Central memory CD4-positive, alpha-beta T cell (primary cell): ENCODE data around the gene RPS6KA2.
"Not testable (repeated sequence)": the region's sequence is repeated elsewhere in the genome, so short reads cannot be mapped to it uniquely, and the experiment has no call there.

ENCODE experiments used
- DNase-seq: peaks from one replicate; pipeline ENCODE4 v3.0.0; 2022

RPS6KA2 gene

DNA sequence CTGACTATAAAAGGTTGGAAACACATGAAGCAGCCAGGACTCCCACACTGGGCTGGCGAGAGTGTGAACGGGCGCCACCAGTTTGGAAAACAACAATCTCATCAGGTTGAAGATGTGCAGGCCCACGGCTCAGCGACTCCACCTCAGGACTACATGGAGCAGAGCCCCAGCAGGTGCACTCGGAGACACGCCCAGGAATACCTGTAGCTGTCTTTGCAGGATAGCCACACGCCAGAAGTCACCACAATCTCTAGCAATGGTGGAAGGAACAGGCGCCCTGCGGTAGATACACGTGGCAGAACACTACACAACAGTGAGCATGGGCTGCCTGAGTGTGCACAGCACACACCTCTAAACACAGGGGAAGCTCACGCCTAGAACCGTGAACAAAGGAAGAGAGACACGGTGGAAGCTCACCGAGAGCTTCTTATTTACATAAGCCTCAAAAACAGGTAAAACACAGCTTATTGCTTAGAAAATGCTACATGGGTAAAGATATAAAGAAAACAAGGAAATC is 28.7 kb upstream of the RPS6KA2 start:
- no peak for DNase-seq

- DNase-seq: no peak
Measured at GRCh38 chr6:166655251-166655650, 28.2 kb upstream of the RPS6KA2 start.

GRCh38 chr6:166654573-166654972 is 27.5 kb upstream of the RPS6KA2 start:
- no peak for DNase-seq

DNA sequence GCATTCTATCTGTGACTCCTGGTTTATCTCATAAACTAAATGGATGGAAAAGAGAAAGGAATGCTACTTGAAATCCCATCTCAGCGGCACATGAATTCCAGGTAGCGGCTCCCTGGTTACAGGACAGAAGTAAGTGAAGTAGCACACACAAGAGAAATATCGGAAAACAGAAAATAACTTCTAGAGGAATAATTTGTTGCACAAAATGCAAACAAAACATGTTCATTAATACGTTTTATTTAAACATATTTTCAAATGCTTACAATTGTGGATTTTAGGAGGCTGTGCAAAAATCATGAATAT is 26.5 kb upstream of the RPS6KA2 start:
- no peak for DNase-seq

DNA sequence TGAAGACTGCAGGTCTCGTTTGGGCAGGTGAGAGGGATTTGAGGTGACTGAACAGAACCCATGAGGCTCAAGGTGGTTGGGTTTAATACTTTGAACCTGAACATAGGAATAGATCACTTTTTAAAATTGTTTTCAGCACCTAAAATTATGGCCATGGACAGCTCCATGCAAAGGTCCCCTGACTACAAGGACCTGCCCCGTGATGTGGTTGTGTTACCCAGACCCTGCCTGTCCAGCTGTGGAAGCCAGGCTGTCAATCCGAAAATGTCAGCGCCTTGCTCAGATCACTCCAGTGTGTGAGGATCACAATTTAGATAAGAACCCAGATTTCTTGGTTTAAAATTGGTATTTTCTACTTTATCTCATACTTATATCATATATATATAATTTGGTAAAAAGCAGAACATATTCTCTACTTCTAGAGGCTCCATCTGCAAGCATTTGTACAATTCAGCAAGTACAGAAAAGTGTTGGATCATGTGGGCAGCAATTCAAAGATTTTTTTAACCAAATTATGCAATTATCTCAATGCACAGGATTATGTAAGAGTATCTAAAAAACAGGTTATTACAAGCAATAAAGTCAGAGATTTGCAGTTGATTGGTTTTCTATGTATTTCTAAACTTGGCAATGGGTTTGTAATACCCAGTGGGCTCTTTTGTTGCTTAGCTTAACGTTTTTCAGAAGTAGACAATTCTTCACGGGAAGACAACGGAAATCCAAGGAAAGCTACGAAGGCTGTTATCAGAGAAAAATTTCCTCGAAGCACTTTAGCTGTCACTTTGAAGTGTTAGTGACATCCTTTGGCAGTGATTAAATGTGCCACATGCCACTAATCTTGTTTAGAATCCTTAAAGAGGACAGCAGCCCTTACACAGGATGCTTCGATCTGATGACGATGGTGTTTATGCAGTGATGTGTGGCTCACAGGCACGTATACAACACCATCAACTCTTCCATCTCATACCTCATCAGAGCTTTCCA is 24.1 kb upstream of the RPS6KA2 start:
- DNase-seq: no peak

- no peak for DNase-seq
Measured at GRCh38 chr6:166650047-166650446, 23.0 kb upstream of the RPS6KA2 start.

DNA sequence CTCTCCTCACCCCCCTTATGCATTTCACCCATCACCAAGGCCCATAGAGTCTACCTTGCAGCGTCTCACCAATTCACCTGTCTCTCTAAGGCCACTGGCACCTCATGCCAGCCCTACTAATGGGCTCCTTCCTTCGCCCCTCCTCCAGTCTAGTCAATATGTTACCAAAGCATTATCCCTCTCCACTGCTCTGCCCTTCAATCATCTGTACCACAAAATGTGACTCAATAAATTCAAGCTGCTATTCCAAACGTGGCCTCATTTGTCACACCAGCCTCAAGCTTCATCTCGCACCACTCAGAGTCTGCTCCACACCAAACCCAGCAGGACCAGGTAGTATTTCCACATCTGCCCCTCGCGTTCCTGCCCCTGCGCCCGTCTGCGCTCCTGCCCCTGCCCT is 21.8 kb upstream of the RPS6KA2 start:
- no peak for DNase-seq

DNA sequence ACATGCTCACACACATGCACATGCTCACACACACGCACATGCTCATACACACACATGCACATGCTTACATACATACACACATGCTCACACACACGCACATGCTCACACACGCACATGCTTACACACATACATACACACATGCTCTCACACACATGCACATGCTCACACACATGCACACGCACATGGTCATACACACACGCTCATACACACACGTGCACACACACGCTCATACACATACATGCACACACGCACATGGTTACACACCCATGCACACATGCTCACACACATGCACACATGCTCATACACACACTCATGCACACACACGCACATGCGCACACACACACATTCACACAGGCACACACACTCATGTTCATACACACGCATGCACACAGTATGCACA is 20.8 kb upstream of the RPS6KA2 start:
- DNase-seq: no peak

DNA sequence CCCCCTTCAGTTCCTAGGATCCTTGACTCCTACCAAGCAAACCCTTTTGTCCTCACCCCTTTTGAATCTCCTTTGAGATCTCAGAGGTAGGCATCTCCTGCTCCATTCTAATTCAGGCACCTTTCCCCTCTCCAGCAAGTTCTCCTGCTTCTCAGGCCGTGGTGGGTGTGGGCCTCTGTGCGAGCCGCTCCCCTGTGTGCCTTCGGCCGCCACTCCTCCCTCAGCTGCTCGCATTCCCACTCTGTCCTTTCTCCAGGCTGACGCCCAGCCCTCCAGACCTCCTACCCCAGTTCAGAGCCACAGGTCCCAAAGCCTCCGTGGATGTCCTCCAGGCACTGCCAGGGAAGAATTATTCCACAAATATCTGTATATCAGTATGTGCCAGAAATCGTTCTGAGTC is 19.7 kb upstream of the RPS6KA2 start:
- no peak for DNase-seq

GRCh38 chr6:166645896-166646295 is 18.8 kb upstream of the RPS6KA2 start:
- DNase-seq: no peak

DNA sequence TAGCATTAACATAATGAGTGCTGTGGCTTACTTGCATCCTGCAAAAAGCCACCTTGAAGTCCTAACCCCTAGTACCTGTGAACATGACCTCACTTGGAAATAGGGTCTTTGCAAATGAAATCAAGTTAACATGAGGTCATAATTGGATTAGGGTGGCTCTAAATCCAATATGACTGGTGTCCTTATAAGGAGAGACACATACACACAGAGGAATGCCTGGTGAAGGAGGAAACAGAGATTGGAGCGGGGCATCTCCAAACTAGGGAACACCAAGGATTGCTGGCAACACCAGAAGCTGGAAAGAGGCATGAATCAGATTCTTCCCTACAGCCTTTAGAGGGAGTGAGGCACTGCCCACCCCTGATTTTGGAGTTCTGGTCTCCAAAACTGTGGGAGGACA is 17.6 kb upstream of the RPS6KA2 start:
- DNase-seq: no peak

- no peak for DNase-seq
Measured at GRCh38 chr6:166643891-166644590, 17.0 kb upstream of the RPS6KA2 start.

- no peak for DNase-seq
Measured at GRCh38 chr6:166642646-166643045, 15.6 kb upstream of the RPS6KA2 start.

GRCh38 chr6:166640342-166641043 is 13.4 kb upstream of the RPS6KA2 start:
- no peak for DNase-seq

DNA sequence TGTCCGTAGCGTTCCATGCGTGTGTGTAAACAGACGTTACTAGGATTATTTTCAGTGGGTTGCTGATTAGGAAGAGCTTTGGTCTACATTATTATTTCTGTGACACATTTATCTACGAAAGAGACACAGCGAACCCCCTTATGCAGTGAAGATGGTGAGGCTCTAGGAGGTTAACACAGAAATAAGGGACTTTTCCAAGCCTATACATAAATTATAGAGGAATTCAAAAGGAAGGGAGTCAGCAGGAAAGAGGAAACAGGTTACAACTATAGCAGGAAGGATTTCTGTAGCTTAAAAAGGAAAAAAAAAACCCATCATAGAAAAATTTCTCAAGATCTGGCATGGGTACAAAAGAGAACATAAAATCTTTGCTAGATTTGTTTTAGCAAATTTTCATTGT is 12.9 kb upstream of the RPS6KA2 start:
- DNase-seq: no peak

DNA sequence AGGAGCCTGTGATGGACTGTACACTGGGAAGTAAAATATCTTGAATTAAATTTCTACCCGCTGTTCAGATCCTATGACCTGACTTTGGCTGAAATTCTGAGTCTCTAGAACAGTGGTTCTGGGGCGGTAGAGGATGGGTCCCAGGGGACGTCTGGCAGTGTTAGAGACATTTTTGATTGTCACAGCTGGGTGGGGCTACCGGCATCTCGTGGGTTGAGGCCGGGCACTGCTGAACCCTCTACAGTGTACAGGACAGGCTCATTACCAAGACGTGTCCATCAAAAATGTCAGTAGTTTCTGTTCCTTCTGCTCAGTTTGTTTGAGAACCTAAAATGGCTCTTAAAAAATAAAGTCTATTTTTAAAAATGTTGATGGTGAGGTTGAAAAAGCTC is 11.5 kb upstream of the RPS6KA2 start:
- DNase-seq: no peak

DNA sequence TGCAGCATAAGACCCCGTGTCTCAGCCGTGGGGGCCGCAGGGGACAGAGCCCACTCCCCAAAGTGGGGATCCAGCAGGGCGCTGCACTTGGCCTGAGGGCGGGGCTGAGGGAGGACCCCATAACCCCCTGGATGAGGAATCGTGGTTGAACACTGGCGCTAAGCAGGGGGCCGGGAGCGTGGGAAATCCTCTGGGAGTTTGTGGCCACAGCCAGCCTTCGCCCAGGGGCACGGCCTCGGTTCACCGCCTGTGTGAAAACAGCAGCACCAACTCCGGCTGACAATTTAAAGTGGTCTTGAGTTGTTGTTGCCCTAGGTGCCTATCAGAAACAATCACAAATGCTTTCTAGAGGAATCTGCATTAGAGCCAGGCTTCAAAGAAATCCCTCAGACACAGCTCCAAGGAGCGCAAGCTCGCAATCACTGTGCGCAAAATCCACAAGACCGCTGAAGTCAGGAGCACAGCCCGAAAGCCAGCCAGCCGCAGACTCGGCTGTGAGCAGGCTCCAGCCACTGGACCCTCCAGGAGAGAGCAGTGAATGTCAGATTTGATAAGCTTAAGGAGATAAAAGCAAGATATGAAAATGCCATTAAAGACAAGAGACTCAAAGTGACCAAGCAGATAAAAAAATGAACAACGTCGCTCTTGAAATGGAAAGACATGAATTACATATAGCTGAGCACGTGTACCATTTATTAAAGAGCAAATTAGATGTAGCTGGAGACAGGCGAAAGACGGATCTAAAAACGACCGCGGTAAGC is 10.9 kb upstream of the RPS6KA2 start:
- no peak for DNase-seq

GRCh38 chr6:166636934-166637333 is 9.9 kb upstream of the RPS6KA2 start:
- no peak for DNase-seq

DNA sequence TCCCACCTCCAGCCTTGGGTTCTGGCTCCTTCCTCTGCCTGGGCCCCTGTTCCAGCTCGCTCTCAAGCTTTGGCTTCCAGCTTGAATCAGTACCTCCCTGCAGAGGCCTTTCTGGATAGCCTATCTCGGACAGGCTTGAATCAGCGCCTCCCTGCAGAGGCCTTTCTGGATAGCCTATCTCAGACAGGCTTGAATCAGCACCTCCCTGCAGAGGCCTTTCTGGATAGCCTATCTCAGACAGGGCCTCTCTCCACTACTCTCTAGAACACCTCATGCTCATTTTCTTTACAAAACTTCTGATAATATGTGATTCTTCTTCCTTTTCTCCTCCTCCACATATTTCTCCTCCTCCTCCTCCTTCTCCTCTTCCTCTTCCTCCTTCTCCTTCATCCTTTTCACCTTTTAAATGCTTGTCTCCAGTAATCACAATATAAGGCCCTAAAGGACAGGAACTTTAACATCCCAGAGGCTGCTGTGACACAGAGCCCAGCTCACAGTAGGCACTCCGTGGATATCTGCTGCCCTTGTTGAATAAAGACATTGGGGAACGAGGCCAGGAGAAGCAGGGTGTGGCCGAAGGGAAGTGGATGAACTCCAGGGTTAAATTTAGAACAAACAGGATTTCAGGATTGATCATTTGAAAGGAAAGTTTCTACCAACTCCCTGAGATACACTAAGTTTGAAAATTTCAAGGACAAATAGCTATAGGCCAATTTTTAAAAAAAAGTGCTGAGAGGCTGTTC is 9.3 kb upstream of the RPS6KA2 start:
- DNase-seq: no peak

- no peak for DNase-seq
Measured at GRCh38 chr6:166635013-166635970, 8.2 kb upstream of the RPS6KA2 start.

DNA sequence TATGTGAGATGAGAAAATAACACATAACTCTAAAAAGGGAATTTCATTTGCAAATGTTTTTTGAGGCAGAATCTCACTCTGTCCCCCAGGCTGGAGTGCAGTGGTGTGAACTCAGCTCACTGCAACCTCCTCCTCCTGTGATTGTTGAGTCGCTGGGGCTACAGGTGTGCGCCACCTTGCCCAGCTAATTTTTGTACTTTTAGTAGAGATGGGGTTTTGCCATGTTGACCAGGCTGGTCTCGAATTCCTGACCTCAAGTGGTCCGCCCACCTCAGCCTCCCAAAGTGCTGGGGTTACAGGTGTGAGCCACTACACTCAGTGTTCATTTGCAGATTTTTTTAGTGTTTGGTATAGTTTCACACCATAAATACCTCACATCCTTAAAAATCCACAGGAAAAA is 7.5 kb upstream of the RPS6KA2 start:
- not testable (repeated sequence) for DNase-seq
